Endometrium (tissue), 2 donors: ENCODE results near the gene KCNQ1OT1.
A peak's percentile ranks its signal among the peaks of the same experiment; 100 is the strongest.

Experiments
- FAIRE-seq: peaks from 2 replicates; lab custom pipeline; 2012; peaks lifted over from hg19 to GRCh38; lab: Jason Lieb, UNC
- donor health status: control.
- donor health status: control.

KCNQ1OT1 gene

GRCh38 chr11:2719831-2720590 lies 20.2 kb upstream of the KCNQ1OT1 start:
- FAIRE-seq = no peak

DNA sequence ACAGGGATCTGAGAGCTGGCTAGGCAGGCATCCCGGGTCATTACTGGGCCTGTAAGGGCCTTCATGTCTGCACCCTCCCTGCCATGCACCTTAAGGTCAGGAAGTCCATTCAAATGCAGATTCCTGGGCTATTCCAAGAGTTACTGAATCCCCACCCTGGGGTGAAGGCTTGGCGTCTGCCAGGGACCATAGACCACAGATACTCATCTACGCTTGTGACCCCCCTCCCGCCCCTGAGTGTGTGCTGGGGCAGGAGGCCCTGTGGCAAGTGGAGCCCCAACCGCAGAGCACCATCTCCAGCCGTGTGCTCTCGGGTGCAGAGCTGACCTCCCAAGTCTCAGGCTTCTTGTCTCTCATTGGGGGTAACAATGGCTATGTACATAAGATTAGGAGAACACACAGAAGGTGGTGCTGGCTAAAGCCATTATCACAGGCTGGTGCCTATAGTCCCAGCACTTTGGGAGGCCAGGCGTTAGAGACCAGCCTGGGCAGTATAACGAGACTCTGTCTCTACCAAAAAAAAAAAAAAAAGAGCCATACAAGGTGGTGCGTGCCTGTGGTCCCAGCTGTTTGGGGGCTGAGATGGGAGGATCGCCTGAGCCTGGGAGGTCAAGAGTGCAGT lies 19.1 kb upstream of the KCNQ1OT1 start:
- no peak for FAIRE-seq

GRCh38 chr11:2717561-2718325 lies 17.9 kb upstream of the KCNQ1OT1 start:
- no peak for FAIRE-seq

DNA sequence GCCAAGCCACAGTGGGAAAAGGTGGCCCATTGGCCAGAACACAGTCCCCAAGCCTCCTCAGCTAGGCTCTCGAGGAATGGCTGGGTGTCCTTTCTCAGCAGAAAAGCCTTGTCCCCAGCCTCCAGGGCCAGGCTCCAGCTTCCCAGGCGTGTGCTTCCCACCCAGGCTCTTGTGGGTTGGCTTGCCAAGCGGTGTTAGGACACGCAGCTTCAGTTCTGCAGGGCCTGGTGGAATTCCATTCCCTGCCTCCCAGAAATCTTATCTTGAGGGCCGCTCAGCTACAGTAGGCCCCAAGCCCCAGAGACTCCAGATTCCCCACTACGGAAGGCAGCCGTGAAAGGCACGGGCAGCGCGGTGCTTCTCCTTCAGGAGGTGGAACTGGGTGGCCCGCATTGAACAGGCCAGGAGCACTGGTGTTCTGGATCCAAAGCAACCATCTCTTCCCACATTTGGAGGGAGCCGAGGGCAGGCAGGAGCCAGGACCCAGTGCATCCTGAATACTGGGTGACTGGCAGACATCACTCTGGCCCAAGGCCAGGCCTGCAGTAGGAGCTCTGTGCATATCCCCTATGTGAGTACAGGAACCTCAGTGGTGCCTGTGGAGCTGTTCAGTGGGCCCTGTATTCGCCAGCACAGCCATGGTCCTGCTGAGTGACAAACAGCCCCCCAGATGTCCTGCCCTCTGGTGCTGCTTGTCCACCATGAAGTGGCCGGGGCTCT lies 16.7 kb upstream of the KCNQ1OT1 start:
- no peak for FAIRE-seq

DNA sequence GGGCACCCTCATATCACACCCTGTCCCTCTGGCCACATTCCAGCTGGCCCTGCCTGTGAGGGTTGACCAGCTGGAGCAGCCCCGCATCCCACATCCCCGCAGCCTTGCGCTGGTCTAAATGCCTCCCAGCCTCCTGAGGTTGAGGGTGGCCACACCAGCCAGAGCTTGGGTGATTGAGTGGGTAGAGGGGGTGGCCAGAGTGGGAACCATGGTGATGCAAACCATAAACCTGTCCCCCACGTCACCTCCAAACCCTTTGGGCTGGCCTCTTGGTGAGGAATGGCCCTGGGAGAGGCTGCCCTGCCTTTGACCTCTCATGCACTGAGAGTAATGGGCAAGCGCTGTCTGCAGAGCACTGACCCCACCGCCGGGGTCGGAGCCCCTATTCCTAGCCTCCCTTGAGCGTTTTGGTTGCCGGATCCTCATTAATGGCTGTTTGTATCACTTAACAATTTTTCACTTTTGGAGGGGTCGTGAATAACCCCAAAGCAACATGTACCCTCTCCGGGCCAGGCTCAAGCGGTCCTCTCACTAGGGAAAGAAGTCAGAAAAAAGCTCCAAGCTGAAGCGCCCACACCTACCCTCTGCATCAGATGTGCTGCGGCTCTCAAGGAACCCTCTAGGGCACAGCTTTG lies 16.0 kb upstream of the KCNQ1OT1 start:
- no peak for FAIRE-seq

- no peak for FAIRE-seq
Observed at GRCh38 chr11:2714871-2715270, 15.1 kb upstream of the KCNQ1OT1 start.

DNA sequence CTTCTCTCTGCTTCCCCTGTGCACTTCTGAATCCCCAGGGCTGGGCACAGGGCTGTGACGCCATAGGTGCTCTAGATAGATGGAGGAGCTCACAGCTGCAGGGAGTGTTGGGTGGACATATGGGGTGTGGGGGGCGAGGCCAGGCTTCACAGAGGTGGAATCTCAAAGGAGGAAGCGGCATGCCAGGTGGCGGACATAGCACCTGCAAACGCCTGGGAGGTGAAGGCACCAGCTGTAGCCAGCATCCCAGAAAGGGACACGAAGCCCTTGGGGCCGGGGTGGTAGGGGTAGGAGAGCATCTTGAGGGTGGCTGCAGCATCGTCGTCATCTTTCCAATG lies 14.6 kb upstream of the KCNQ1OT1 start:
- FAIRE-seq = no peak

GRCh38 chr11:2713661-2714462 lies 14.1 kb upstream of the KCNQ1OT1 start:
- no peak for FAIRE-seq

GRCh38 chr11:2713094-2713493 lies 13.3 kb upstream of the KCNQ1OT1 start:
- peak; percentile 88 for FAIRE-seq

- no peak for FAIRE-seq
Observed at GRCh38 chr11:2711161-2711560, 11.4 kb upstream of the KCNQ1OT1 start.

DNA sequence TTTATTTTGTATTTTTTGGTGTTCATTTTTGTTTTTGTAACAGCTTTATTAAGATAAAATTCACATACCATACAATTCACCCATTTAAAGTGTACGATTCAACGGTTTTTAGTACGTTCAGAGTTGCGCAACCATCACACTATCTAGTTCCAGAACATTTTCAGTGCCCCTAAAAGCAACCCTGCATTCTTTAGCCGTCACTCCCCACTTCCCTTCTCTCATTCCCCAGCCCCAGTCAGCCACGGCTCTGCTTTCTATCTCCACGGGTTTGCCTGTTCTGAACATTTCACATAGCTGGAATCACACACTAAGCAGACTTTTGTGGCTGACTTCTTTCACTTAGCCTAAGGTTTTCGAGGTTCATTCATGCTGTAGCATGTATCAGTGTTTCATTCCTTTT lies 9.6 kb upstream of the KCNQ1OT1 start:
- no peak for FAIRE-seq

- no peak for FAIRE-seq
Observed at GRCh38 chr11:2708757-2709281, 9.0 kb upstream of the KCNQ1OT1 start.

GRCh38 chr11:2708151-2708581 lies 8.4 kb upstream of the KCNQ1OT1 start:
- no peak for FAIRE-seq

DNA sequence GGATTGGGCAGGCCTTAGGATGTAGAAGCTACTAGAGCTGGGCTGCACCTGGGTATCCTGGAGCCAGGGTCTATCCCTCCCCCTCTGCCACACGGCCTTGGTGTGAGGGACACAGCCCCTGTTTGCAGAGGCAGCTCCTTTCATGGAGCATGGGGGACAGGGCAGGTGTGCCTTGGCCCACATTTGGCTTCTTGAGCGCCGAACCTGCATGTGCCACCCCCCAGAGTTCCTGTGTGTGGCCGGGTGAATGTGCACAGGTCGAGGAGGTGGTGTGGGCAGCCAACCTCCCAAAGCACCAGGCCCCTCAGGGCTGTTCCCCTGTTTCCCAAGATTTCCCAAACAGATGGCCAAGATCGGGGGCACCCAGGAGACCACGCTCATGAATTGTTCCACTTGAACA lies 7.9 kb upstream of the KCNQ1OT1 start:
- no peak for FAIRE-seq

DNA sequence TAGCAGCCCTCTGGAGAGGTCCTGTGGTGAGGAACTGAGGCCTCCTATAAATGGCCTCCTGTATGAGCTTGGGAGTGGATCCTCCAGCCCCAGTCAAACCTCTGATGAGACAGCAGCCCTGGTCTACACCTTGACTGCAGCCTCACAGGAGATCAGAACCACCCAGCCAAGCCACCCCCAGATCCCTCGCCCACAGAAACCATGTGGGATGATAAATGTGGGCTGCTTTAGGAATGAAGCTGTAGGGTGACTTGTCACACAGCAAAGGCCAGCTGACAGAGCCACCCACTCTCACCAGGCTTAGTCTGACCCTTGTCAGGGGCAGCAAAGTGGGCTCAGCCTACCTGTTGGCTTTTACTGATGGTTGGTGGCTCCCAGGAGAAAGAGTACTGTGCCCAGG lies 6.5 kb upstream of the KCNQ1OT1 start:
- FAIRE-seq = no peak

- no peak for FAIRE-seq
Observed at GRCh38 chr11:2704896-2705606, 5.3 kb upstream of the KCNQ1OT1 start.

DNA sequence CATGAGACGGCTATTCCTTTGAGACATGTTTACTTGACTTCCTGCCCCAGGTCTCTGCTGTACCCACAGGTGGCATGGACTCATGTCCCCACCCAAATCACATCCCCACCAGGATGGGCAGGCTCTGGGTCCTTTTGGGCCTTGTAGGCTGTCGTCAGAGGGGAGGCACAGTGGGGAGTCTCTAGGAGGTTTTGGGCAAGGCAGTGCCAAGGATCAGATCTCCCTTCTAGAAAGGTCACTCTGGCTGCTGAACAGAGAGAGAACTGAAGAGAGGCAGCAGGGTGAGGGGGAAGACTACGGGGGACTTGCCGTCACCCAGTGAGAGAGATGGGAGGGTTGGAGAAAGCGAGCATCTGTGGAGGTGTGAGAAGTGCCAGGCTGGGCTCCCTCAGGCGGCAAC lies 4.6 kb upstream of the KCNQ1OT1 start:
- FAIRE-seq = no peak

GRCh38 chr11:2703363-2704141 lies 3.8 kb upstream of the KCNQ1OT1 start:
- FAIRE-seq = no peak

GRCh38 chr11:2702771-2703362 lies 3.1 kb upstream of the KCNQ1OT1 start:
- FAIRE-seq = no peak
